Measurements from ENCODE around the gene KCTD6. TPM values are rescaled to one million over a fixed set of nuclear protein-coding genes. Genes with fewer than 3 reads are reported as not detected.

KCTD6 gene
- total RNA-seq, 6 donors from 2014 or later: 2.2 to 13.1 (median 6.0) TPM

DNA sequence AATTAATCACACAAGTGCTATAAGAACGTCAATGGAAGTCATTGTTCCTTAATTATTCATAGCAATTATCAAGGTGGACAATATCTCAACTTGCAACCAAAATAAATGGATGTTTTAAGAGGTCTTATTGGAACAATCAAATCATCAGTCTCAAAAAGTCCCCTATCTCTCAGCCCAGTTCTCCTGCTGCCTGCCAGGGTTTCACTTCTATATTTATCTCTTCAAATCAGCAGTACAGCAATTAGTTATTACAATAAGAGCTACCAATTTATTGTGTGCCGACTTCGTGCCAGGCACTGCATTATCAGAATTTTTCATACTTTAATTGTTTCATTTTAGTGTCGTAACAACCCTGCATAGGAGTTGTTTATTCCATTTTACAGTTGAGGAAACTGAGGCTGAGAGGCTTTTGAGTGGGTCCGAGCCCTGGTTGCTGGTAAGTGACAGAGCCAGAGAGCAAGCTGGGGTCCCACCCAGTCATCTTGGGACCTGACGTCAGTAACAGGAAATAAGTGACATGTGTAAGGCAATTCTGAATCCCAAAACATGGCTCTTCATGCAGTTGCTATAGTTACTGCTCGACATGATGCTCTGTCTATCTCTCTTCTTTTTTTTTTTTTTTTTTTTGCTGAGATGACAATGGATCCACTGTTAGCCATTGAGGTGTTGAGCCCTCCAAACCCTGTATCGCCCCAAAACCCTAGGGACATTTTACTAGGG, 8.8 kb upstream of the KCTD6 start:
- H3K27me3 ChIP-seq: no peaks in the 10 kb centered on the region
- no peaks in the 10 kb centered on the region for H3K9me3 ChIP-seq
- DNase-seq (no peak), ATAC-seq (ENCODE audit: low FRiP score in 2 of 2) (no peak)
- WGBS, 2 donors: 59 to 62% methylated on average over 8 of the region's 8 CpGs
- H3K27ac ChIP-seq: peak overlapping the region in 1 of 4 donors; percentile 14
- peaks cover 0 to 15% (median 2%) of the 10 kb centered on the region in 4 donors for H3K4me1 ChIP-seq
- TF ChIP-seq POLR2AphosphoS5 (IDR thresholded peaks at IDR 0.05): no peak
- TF ChIP-seq CTCF (IDR thresholded peaks at IDR 0.05): no peak
- TF ChIP-seq EP300 (IDR thresholded peaks at IDR 0.05): no peak
- no peak for TF ChIP-seq POLR2A (IDR thresholded peaks at IDR 0.05)
- H3K4me3 ChIP-seq: no peak overlapping the region
- H3K36me3 ChIP-seq: no peaks in the 10 kb centered on the region

DNA sequence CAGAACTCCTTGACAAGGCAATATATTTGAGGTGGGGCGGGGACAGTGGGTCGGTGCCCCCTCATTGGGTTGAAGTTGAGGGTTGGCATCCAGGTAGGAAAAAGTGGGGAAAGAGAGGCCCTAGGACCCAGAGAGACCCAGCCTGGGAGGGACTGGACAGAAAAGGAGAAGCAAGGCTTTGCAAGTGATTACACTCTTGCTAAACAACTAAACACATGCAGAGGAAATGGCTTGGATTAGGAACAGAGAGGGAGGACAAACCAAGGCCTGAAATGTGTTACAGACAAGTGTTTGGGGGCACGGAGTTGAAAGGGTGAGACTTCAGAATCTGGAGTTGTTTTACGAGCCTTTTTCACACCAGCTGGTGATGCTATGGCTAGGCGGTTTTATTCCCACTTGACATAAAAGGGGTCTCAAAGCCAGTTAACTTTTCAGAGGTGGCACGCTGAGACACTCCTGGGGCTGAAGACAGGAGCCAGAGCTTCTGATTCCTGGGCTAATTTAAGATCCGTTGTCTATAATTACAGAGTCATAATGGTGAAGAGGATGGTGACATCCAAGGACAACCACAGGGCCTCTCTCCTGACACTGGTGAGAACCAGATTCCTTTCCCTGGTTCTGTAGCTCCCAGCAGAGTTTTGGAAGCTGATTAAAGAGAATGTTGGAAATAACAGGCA, 7.7 kb upstream of the KCTD6 start:
- H3K36me3 ChIP-seq: no peaks in the 10 kb centered on the region
- H3K9me3 ChIP-seq: no peaks in the 10 kb centered on the region
- 64 to 70% methylated on average over 7 of the region's 7 CpGs for WGBS, 2 donors
- no peak overlapping the region for H3K4me3 ChIP-seq
- DNase-seq: no peak
- no peak for TF ChIP-seq CTCF (IDR thresholded peaks at IDR 0.05)
- H3K27me3 ChIP-seq: no peaks in the 10 kb centered on the region
- peaks cover 0 to 15% (median 2%) of the 10 kb centered on the region in 4 donors for H3K4me1 ChIP-seq
- H3K27ac ChIP-seq: peak overlapping the region in 2 of 4 donors; percentile 2 to 20
- ATAC-seq (ENCODE audit: low FRiP score in 2 of 2): peak in 1 of 2 donors; percentile 45

- peaks cover 0 to 15% (median 2%) of the 10 kb centered on the region in 4 donors for H3K4me1 ChIP-seq
- 74 to 81% methylated on average over 3 of the region's 3 CpGs for WGBS, 2 donors
- no peaks in the 10 kb centered on the region for H3K27me3 ChIP-seq
- TF ChIP-seq EP300 (IDR thresholded peaks at IDR 0.05) (no peak), POLR2AphosphoS5 (IDR thresholded peaks at IDR 0.05) (no peak), POLR2A (IDR thresholded peaks at IDR 0.05) (no peak)
- no peaks in the 10 kb centered on the region for H3K36me3 ChIP-seq
- H3K9me3 ChIP-seq: no peaks in the 10 kb centered on the region
- no peak for DNase-seq
- ATAC-seq (ENCODE audit: low FRiP score in 2 of 2): no peak
- peak overlapping the region in 2 of 4 donors; percentile 2 to 20 for H3K27ac ChIP-seq
- no peak overlapping the region for H3K4me3 ChIP-seq
Measured at GRCh38 chr3:58484722-58485069, 7.2 kb upstream of the KCTD6 start.

- Histone ChIP-seq H3K27ac (no peak overlapping the region), H3K27me3 (no peaks in the 10 kb centered on the region), H3K9me3 (no peaks in the 10 kb centered on the region), H3K4me1 (peaks cover 1 to 15% (median 6%) of the 10 kb centered on the region in 4 donors), H3K4me3 (no peak overlapping the region), H3K36me3 (no peaks in the 10 kb centered on the region)
- TF ChIP-seq POLR2A (IDR thresholded peaks at IDR 0.05): no peak
- no peak for TF ChIP-seq CTCF (IDR thresholded peaks at IDR 0.05)
- TF ChIP-seq EP300 (IDR thresholded peaks at IDR 0.05): no peak
- no peak for TF ChIP-seq POLR2AphosphoS5 (IDR thresholded peaks at IDR 0.05)
- DNase-seq (no peak), ATAC-seq (ENCODE audit: low FRiP score in 2 of 2) (no peak)
- 66 to 81% methylated on average over 6 of the region's 6 CpGs for WGBS, 2 donors
Measured at GRCh38 chr3:58485801-58486435, 6.0 kb upstream of the KCTD6 start.

DNA sequence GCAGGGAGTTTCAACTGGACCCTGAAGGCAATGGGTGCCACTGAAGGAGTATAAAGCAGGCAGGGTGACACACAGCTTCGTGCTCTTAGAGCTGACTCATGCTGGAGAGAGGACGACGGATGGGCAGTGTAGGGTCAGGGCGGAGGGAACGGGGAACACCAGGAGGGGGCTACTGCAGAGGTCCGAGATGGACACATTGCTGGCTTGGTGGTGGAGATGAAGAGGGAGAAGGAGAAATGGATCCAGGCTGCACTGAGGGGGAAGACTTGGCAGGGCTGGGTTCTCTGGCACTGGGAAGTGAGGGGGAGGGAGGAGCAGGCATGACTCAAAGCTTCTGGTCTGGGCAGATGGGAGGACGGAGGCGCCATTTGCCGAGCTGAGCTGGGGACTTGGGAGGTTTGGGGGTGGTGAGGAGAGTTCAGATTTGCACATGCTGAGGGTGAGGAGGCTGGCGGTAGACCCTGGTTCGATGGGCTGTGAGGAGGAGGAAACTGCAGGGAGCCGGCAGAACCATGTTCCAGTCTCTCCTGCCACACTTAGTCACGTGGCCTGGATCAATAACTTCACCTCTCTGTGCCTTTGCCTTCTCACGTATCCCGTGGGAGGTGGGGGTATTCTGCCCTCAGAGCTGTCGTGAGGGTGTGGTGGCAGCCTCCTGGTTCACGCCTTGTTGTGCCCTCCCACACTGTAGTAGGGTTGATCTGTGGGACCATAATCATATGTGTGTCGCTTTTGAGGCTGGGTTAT, 4.6 kb upstream of the KCTD6 start:
- H3K4me1 ChIP-seq: peaks cover 7 to 21% (median 10%) of the 10 kb centered on the region in 4 donors
- peak in 1 of 2 donors; percentile 14 for ATAC-seq (ENCODE audit: low FRiP score in 2 of 2)
- peak overlapping the region in 1 of 4 donors; percentile 15 for H3K27ac ChIP-seq
- no peak for TF ChIP-seq EP300 (IDR thresholded peaks at IDR 0.05)
- TF ChIP-seq POLR2AphosphoS5 (IDR thresholded peaks at IDR 0.05): no peak
- no peak for TF ChIP-seq CTCF (IDR thresholded peaks at IDR 0.05)
- TF ChIP-seq POLR2A (IDR thresholded peaks at IDR 0.05): no peak
- no peak for DNase-seq
- H3K9me3 ChIP-seq: no peaks in the 10 kb centered on the region
- H3K36me3 ChIP-seq: no peaks in the 10 kb centered on the region
- no peaks in the 10 kb centered on the region for H3K27me3 ChIP-seq
- H3K4me3 ChIP-seq: no peak overlapping the region
- WGBS, 2 donors: 69 to 71% methylated on average over 18 of the region's 18 CpGs
